Common myeloid progenitor, CD34-positive (primary cell): ENCODE measurements around the gene IER3IP1.

Experiments
- CTCF ChIA-PET: fragments of 350-600 bp; sonication (Branson Sonifier 250); formaldehyde crosslinking; loops from one replicate; lab custom pipeline; 2021; ENCODE audit warnings: antibody characterized with exemption; lab: Charles Lee
- POLR2A ChIA-PET: fragments of 350-600 bp; sonication (Branson Sonifier 250); formaldehyde crosslinking; loops from one replicate; lab custom pipeline; 2021; ENCODE audit warnings: antibody characterized with exemption; lab: Charles Lee
- DNase-seq, 3 donors: peaks; one replicate each; pipeline versions ENCODE4 v3.0.0 to v3.0.0-alpha.2; 2013
- H3K27ac ChIP-seq, 2 experiments: 1 replicate in 1 of 2; 2 replicates in 1 of 2; pipeline ENCODE4 v1.7.0; 2013; ENCODE audit warnings: inconsistent platforms in 2 of 2, low read length in 2 of 2, mild to moderate bottlenecking in 2 of 2, low read depth in 1 of 2, moderate library complexity in 1 of 2; ENCODE audit not compliant: severe bottlenecking in 2 of 2, insufficient read depth in 1 of 2, poor library complexity in 1 of 2
- H3K27me3 ChIP-seq, 5 experiments: replicated peaks in 2 of 5; 1 replicate in 3 of 5; 2 replicates in 2 of 5; pipeline versions ENCODE4 v1.6.1 to v1.7.0; 2013; ENCODE audit warnings: low read length in 4 of 5, mild to moderate bottlenecking in 2 of 5, moderate library complexity in 2 of 5, inconsistent platforms in 1 of 5; ENCODE audit not compliant: insufficient read depth in 5 of 5, control insufficient read depth in 4 of 5
- H3K36me3 ChIP-seq, 4 experiments: 1 replicate in 2 of 4; 2 replicates in 2 of 4; pipeline versions ENCODE4 v1.6.1 to v1.7.0; 2013; ENCODE audit warnings: low read length in 3 of 4, control low read depth in 1 of 4, mild to moderate bottlenecking in 1 of 4; ENCODE audit not compliant: control insufficient read depth in 4 of 4, insufficient read depth in 4 of 4
- H3K4me1 ChIP-seq, 4 experiments: 1 replicate in 3 of 4; 2 replicates in 1 of 4; pipeline versions ENCODE4 v1.6.1 to v1.7.1; 2013; ENCODE audit warnings: low read length in 3 of 4, mild to moderate bottlenecking in 3 of 4, control low read depth in 1 of 4, inconsistent platforms in 1 of 4, moderate library complexity in 1 of 4; ENCODE audit not compliant: control insufficient read depth in 4 of 4, insufficient read depth in 4 of 4; ENCODE audit errors: control extremely low read depth in 1 of 4
- H3K4me3 ChIP-seq, 7 experiments: 1 replicate in 4 of 7; 2 replicates in 3 of 7; pipeline versions ENCODE4 v1.5.1 to v1.7.0; 2013; ENCODE audit warnings: mild to moderate bottlenecking in 7 of 7, low read length in 6 of 7, moderate library complexity in 6 of 7, inconsistent platforms in 2 of 7, low read depth in 2 of 7, control low read depth in 1 of 7; ENCODE audit not compliant: insufficient read depth in 4 of 7, control insufficient read depth in 1 of 7; ENCODE audit errors: extremely low read depth in 1 of 7
- H3K9me3 ChIP-seq, 5 experiments: 1 replicate in 4 of 5; 2 replicates in 1 of 5; pipeline versions ENCODE4 v1.6.1 to v1.7.1; 2013; ENCODE audit warnings: low read length in 4 of 5, mild to moderate bottlenecking in 2 of 5, inconsistent platforms in 1 of 5, low read depth in 1 of 5, moderate library complexity in 1 of 5; ENCODE audit not compliant: control insufficient read depth in 4 of 5, insufficient read depth in 2 of 5; ENCODE audit errors: control extremely low read depth in 1 of 5
- WGBS: methylation state at CpG from one replicate; pipeline ENCODE4 v1.1.5; 2013; ENCODE audit not compliant: insufficient coverage; 5-methylcytosine and 5-hydroxymethylcytosine counted together

IER3IP1 gene

DNA sequence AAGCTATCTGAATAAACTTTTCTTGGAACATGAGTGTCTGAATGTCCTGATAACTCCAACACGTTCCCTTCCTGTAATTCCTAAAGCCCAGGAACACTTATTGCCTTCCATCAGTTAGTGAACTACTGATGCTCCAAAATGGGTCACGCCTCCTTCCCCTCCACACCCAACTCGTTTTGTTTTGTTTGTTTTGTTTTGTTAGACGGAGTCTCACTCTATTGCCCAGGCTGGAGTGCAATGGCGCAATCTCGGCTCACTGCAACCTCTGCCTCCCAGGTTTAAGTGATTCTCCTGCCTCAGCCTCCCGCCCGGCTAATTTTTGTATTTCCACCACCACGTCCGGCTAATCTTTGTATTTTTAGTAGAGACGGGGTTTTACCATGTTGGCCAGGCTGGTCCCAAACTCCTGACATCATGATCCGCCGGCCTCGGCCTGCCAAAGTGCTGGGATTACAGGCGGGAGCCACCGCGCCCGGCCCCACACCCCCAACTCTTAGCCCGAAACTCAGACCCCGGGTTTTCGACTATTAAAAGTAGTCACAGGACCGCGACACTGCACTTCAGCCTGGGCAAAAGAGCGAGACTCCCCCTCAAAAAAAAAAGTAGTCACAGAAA, 774 bp downstream of the IER3IP1 start:
- peak overlapping the region; percentile 81 to 96 (median 92) for H3K4me3 ChIP-seq
- peaks cover 0 to 19% (median 13%) of the 10 kb centered on the region in 4 experiments for H3K4me1 ChIP-seq
- H3K27ac ChIP-seq, result peak overlapping the region; percentile 54 to 79
- H3K36me3 ChIP-seq, result no peaks in the 10 kb centered on the region
- no peaks in the 10 kb centered on the region for H3K9me3 ChIP-seq
- POLR2A ChIA-PET, result no interaction called here
- WGBS, result 5% methylated on average over 20 of the region's 24 CpGs
- H3K27me3 ChIP-seq, result no peaks in the 10 kb centered on the region
- CTCF ChIA-PET, result interaction anchor here (1.9 kb wide), 1 partner anchor 26 kb away, joined by 6 read pairs; no protein-coding TSS in a partner anchor
- DNase-seq, result no peak

DNA sequence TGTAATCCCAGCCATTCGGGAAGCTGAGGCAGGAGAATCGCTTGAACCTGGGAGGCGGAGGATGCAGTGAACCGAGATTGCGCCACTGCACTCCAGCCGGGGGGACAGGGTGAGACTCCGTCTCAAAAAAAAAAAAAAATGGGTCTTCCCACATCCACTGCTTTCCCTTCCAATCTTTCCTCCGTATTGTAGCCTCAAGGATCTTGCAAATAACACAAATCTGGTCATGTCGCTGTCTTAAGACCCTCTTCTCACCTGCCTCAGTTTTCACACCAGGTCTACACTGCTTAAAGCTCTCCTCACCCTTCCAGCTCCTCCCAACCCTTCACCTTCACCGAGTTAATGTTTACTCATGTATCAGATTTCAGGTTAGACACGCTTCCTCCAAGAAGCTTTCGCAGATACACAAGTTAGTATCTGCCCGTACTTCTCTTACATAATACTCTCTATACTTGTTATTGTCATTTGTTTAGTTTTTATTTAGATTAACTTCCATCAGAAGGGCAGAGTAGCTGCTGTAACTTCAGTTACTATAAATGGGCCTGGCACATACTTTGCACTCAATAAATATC, 1.5 kb downstream of the IER3IP1 start:
- POLR2A ChIA-PET, result no interaction called here
- DNase-seq, result no peak
- CTCF ChIA-PET, result interaction anchor here (0.8 to 1.9 kb wide), 2 partner anchors 25 to 29 kb away, joined by 3 to 6 read pairs; no protein-coding TSS in a partner anchor
- Histone ChIP-seq H3K9me3 (no peaks in the 10 kb centered on the region), H3K36me3 (no peaks in the 10 kb centered on the region), H3K27me3 (no peaks in the 10 kb centered on the region), H3K4me3 (peak overlapping the region in 4 of 7 experiments; percentile 92 to 96 (median 94)), H3K4me1 (peaks cover 0 to 19% (median 13%) of the 10 kb centered on the region in 4 experiments), H3K27ac (no peak overlapping the region)
- 98% methylated on average over 9 of the region's 13 CpGs for WGBS

DNA sequence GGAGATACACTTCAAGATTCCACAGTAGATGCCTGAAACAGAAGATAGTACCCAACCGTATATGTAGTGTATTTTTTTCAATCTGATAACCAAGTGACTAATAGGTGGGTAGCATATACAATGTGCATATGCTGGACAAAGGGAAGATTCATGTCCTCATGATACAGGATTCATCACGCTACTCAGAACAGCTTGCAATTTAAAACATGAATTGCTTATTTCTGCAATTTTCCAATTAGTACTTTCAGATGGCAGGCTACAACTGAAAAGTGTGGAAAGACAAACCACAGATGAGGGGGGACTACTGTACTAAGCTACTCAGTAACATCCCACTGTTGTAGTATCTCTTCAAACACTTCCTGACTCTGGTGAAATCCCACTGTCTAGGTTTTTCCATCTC, 3.7 kb downstream of the IER3IP1 start:
- ChIA-PET POLR2A (no interaction called here), CTCF (interaction anchor here (1.6 kb wide), 1 partner anchor 22 kb away, joined by 6 read pairs; the partner anchor contains the start of gene HDHD2)
- Histone ChIP-seq H3K27me3 (no peaks in the 10 kb centered on the region), H3K9me3 (no peaks in the 10 kb centered on the region), H3K4me3 (no peak overlapping the region), H3K27ac (no peak overlapping the region), H3K4me1 (peaks cover 0 to 19% (median 13%) of the 10 kb centered on the region in 4 experiments), H3K36me3 (no peaks in the 10 kb centered on the region)
- 100% methylated on average over 1 of the region's 2 CpGs for WGBS
- no peak for DNase-seq

GRCh38 chr18:47168913-47169312, 7.3 kb downstream of the IER3IP1 start:
- Histone ChIP-seq H3K4me3 (no peak overlapping the region), H3K4me1 (peaks cover 0 to 8% (median 3%) of the 10 kb centered on the region in 4 experiments), H3K27ac (no peak overlapping the region), H3K9me3 (no peaks in the 10 kb centered on the region), H3K27me3 (no peaks in the 10 kb centered on the region), H3K36me3 (peaks cover 0 to 4% (median under 1%) of the 10 kb centered on the region in 4 experiments)
- CTCF ChIA-PET, result no interaction called here
- DNase-seq, result peak in 2 of 3 donors; percentile 26 to 42
- WGBS, result no CpG with 5 or more reads among the region's 1 CpG
- POLR2A ChIA-PET, result no interaction called here

- Histone ChIP-seq H3K9me3 (no peaks in the 10 kb centered on the region), H3K27me3 (no peaks in the 10 kb centered on the region), H3K4me3 (no peak overlapping the region), H3K4me1 (peaks cover 0 to 8% (median 3%) of the 10 kb centered on the region in 4 experiments), H3K27ac (no peak overlapping the region), H3K36me3 (peaks cover 0 to 4% (median 1%) of the 10 kb centered on the region in 4 experiments)
- ChIA-PET CTCF (no interaction called here), POLR2A (no interaction called here)
- no peak for DNase-seq
Observed at GRCh38 chr18:47168509-47168908, 7.7 kb downstream of the IER3IP1 start.

- DNase-seq, result no peak
- Histone ChIP-seq H3K4me3 (no peak overlapping the region), H3K36me3 (peaks cover 0 to 4% (median 1%) of the 10 kb centered on the region in 4 experiments), H3K4me1 (no peaks in the 10 kb centered on the region), H3K27me3 (no peaks in the 10 kb centered on the region), H3K27ac (no peak overlapping the region), H3K9me3 (no peaks in the 10 kb centered on the region)
- ChIA-PET CTCF (interaction anchor here (0.6 kb wide), 1 partner anchor 1047 kb away, joined by 3 read pairs; no protein-coding TSS in a partner anchor), POLR2A (no interaction called here)
- WGBS, result 100% methylated on average over 1 of the region's 2 CpGs
Observed at GRCh38 chr18:47166294-47166693, 9.9 kb downstream of the IER3IP1 start.

- POLR2A ChIA-PET, result no interaction called here
- Histone ChIP-seq H3K27ac (no peak overlapping the region), H3K4me3 (no peak overlapping the region), H3K27me3 (no peaks in the 10 kb centered on the region), H3K4me1 (no peaks in the 10 kb centered on the region), H3K9me3 (no peaks in the 10 kb centered on the region), H3K36me3 (peaks cover 0 to 4% (median 1%) of the 10 kb centered on the region in 4 experiments)
- CTCF ChIA-PET, result no interaction called here
- no peak for DNase-seq
- 90% methylated on average over 3 of the region's 5 CpGs for WGBS
Observed at GRCh38 chr18:47163241-47163640, 12.9 kb downstream of the IER3IP1 start.
